HG03066 (cell line): ENCODE data around the gene IL9.

Experiments used
- ATAC-seq: cut with Tn5 transposase; IDR thresholded peaks from one replicate; pipeline ENCODE4 v1.9.1; 2021; ENCODE audit warnings: low read depth; ENCODE audit not compliant: unreplicated experiment

Gene IL9

DNA sequence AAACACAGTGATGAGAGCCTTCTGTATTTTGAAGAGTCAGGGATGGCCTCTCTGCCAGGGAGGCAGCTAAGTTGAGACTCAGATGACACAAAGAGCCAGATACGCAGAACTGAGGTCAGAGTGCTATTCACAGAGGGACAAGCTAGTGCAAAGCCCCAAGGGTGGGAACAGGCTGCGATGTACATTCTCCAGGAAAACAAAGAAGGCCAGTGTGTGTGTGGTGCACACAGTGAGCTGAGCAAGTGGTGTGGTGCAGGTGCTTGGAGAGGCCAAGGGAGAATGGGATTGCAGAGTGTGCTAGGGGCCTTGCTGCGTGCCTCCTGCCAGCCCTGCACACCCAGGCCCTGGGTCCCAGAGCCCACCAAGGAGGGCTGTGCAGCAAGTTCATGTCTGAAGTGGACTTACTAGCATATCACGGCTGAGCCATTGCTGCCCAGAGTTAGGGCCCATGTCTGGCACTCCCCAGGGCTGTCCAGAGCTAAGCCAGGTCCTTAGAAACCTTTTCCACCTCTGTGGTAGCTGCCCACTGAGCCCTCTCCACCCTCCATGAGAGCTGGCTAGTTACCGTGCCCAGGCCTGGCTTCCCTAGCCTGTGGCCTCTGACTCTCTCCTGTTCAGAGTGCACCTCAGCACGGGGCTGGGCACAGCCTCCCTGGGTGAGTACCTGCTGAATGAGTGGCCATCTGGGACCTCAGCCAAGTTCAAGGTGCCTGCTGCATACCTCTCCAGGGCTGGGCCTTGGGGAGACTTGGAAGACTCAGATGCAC is 51.9 kb downstream of the IL9 start:
- no peak for ATAC-seq

DNA sequence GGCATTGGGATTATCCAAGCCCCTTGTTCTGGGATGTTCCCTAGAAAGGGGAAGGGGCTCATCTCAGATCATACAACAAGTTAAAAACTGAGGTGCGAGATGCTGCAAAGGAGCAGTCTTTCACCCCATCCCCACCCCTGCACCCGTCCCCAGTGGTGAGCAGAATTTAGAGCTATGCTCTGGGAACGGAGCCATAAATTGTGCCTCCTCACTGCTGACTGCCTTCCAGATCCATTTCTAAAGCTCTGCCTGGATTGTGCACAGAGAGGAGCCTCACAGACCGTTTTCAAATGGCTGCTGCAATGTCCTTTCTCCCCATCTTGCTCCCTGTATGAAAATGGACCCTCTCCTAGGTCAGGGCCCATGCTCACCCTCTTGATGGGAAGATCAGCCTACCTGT is 52.9 kb downstream of the IL9 start:
- no peak for ATAC-seq
